Activated T-cell treated with anti-CD3 and anti-CD28 coated beads, Interleukin-2, amount 50 U/mL, for 24 hours (primary cell): Measurements from ENCODE around the gene IGIP.

Experiments
- DNase-seq: peaks from one replicate; pipeline ENCODE4 v3.0.0-alpha.2; 2020
- H3K27ac Mint-ChIP-seq: 2 replicates; pipeline ENCODE4 v1.8.0; 2020; ENCODE audit warnings: mild to moderate bottlenecking, mixed read lengths
- H3K27me3 Mint-ChIP-seq: 2 replicates; pipeline ENCODE4 v1.8.0; 2020; ENCODE audit warnings: mixed read lengths
- H3K36me3 Mint-ChIP-seq: 2 replicates; pipeline ENCODE4 v1.8.0; 2020; ENCODE audit warnings: low read depth, mixed read lengths
- H3K4me1 Mint-ChIP-seq: 2 replicates; pipeline ENCODE4 v1.8.0; 2020; ENCODE audit warnings: low read depth, mixed read lengths
- H3K4me3 Mint-ChIP-seq: 2 replicates; pipeline ENCODE4 v1.8.0; 2020; ENCODE audit warnings: mild to moderate bottlenecking, moderate library complexity, mixed read lengths
- H3K9me3 Mint-ChIP-seq: 2 replicates; pipeline ENCODE4 v1.8.0; 2020; ENCODE audit warnings: mixed read lengths

The IGIP gene

DNA sequence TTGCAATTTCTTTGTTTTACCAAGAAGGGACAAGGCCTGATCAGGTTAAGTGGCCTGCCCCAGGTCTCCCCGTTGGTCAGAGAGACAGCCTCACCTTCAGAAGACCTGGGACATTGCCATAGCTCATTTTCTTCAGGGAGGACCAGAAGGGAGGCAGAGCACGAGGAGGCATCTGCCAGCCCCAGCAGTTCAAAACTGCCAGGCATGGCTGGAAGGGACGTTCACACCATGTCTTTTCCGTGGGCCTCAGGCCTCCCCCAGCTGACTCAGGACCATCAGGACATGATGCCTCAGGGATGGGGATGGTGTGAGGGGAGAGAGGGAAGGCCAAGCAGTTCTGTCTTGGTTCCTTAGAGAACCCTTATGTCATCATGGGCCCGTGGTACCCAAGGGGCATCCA, 16.5 kb downstream of the IGIP start:
- DNase-seq, result no peak
- no peaks in the 10 kb centered on the region for H3K9me3 Mint-ChIP-seq
- H3K36me3 Mint-ChIP-seq, result no peaks in the 10 kb centered on the region
- peaks cover 25% of the 10 kb centered on the region for H3K27me3 Mint-ChIP-seq
- peaks cover 24% of the 10 kb centered on the region for H3K4me1 Mint-ChIP-seq
- H3K27ac Mint-ChIP-seq, result no peak overlapping the region
- H3K4me3 Mint-ChIP-seq, result no peak overlapping the region

DNA sequence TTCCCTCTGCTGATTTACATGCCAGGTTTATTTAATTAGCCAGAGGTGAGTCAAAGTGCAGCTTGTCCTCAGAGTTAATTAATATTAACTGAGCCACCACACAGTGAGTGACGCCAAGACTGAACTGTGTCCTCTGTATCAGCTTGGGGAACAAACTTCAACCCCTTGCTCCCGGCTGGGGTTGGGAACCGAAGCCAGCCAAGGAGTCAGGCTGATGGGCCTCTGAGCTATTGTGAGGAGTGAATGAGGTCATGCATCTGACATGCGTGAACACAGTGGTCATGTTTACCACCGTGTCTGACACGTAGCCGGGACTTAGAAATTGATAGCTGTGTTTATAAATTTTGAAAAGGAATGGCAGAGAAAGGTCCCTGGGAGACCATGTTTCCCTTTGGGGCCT, 17.1 kb downstream of the IGIP start:
- Mint-ChIP-seq H3K4me3 (no peak overlapping the region), H3K4me1 (peaks cover 23% of the 10 kb centered on the region), H3K27ac (no peak overlapping the region), H3K27me3 (peaks cover 25% of the 10 kb centered on the region), H3K36me3 (no peaks in the 10 kb centered on the region), H3K9me3 (no peaks in the 10 kb centered on the region)
- no peak for DNase-seq

DNA sequence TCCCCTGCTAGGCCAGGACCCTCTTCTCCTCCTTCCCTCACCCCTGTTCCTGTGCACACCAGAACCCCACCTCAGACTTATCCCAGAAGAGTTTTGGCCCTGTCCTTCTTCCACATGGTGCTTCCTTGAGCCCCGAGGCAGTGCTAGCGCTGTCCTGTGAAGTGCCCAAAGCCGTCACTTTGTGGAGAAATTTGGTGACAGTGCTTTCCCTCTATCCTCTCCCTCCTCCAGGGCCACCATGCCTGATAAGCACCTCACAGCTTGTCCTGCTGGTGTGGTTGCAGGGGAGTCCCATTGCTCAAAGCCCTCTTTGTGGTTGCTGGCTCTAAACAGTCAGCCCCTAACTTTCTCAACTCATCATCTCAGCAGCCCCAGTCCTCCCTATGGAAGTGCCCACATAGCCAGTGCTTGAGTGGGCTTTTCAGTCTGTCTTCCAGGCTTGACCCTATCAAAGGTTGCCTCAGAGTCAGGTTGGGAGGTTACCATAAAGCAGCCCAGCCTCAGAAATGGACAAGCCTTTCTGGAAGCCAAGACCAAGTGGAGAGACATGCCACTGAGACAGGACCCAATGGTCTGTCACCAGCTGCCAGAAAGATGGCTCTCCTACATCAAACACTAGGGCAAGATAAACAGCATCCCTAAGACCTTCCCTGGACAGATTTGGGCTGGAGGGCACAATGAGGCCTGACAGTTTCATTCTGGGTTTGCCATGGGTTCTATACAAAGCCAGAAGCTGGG, 18.0 kb downstream of the IGIP start:
- H3K27ac Mint-ChIP-seq, result no peak overlapping the region
- H3K4me3 Mint-ChIP-seq, result no peak overlapping the region
- H3K9me3 Mint-ChIP-seq, result no peaks in the 10 kb centered on the region
- H3K4me1 Mint-ChIP-seq, result peaks cover 22% of the 10 kb centered on the region
- H3K36me3 Mint-ChIP-seq, result no peaks in the 10 kb centered on the region
- no peak for DNase-seq
- peaks cover 25% of the 10 kb centered on the region for H3K27me3 Mint-ChIP-seq

DNA sequence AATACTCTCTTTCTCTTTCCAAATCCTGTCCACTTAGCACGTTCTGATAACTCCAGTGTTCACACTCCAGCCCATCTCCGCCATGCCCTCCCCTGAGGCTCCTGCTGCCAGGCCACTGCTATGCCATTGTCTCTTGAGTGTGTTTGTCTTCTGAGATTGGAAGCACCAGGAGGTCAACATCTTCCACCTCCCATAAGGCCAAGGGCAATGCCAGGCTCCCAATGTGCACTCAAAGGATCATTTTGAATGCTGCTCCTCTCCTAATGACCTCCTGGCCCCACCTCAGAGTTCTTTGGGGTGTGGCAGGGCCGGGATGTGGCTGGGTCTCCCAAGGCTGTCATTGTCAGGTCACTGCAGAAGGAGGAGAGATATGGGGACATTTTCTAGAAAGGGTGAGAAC, 19.5 kb downstream of the IGIP start:
- H3K27ac Mint-ChIP-seq, result no peak overlapping the region
- peaks cover 25% of the 10 kb centered on the region for H3K27me3 Mint-ChIP-seq
- H3K4me1 Mint-ChIP-seq, result peaks cover 22% of the 10 kb centered on the region
- peak overlapping the region; percentile 29 for H3K4me3 Mint-ChIP-seq
- no peak for DNase-seq
- no peaks in the 10 kb centered on the region for H3K9me3 Mint-ChIP-seq
- H3K36me3 Mint-ChIP-seq, result no peaks in the 10 kb centered on the region

DNA sequence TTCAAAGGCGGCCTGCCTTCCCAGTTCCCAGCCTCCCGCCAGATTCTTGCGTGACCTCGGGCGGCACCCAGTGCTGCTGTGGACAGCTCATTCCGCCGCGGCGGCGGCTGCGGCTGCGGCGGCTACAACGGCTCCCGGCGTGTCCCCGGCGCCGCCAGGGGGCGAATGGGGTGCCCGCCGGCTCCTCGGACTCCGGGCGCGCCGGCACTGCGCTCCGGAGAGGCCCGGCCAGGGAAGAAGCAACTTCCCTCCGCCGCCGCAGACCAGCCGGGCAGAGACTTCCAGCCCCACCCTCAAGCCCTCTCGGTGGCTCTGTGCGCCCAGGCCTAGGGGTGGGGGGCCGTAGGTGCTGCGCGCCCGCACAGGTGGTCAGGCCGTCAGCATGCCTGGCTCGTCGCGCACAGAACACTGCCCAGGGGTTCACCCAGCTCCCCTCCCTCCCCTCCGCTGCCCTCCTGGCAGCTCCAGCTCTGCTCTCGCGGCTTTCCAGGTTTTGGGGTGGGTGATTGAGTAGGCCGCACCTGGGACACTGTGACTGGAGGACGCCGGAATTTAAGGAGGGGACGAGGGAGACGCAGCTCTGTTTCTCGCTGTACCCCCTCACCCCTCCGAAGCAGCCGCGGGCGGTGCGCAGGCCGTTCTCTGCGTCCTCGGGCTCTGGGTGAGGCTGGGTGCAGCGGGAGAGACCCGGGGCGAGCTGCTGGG, 20.2 kb downstream of the IGIP start:
- H3K9me3 Mint-ChIP-seq, result no peaks in the 10 kb centered on the region
- no peak overlapping the region for H3K27ac Mint-ChIP-seq
- peak; percentile 74 for DNase-seq
- peaks cover 22% of the 10 kb centered on the region for H3K4me1 Mint-ChIP-seq
- peaks cover 25% of the 10 kb centered on the region for H3K27me3 Mint-ChIP-seq
- no peaks in the 10 kb centered on the region for H3K36me3 Mint-ChIP-seq
- peak overlapping the region; percentile 54 for H3K4me3 Mint-ChIP-seq

DNA sequence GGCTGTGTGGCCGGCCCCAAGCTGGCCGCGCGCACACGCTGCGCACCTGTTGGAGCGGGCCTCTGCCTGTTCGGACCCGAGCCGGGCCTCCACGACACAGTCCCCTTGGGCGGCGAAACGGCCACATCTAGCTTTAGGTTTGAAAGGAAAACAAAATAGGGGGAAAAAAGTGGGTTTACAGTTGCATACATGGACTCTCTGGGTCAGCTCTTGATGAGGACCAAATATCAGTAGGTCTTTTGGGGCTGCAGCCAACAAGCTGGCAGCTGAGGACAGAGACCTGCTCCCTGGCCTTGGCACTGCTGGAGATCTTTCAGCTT, 20.7 kb downstream of the IGIP start:
- H3K27me3 Mint-ChIP-seq, result peaks cover 25% of the 10 kb centered on the region
- H3K9me3 Mint-ChIP-seq, result no peaks in the 10 kb centered on the region
- peak overlapping the region; percentile 54 for H3K4me3 Mint-ChIP-seq
- H3K4me1 Mint-ChIP-seq, result peaks cover 22% of the 10 kb centered on the region
- no peaks in the 10 kb centered on the region for H3K36me3 Mint-ChIP-seq
- H3K27ac Mint-ChIP-seq, result no peak overlapping the region
- DNase-seq, result no peak

DNA sequence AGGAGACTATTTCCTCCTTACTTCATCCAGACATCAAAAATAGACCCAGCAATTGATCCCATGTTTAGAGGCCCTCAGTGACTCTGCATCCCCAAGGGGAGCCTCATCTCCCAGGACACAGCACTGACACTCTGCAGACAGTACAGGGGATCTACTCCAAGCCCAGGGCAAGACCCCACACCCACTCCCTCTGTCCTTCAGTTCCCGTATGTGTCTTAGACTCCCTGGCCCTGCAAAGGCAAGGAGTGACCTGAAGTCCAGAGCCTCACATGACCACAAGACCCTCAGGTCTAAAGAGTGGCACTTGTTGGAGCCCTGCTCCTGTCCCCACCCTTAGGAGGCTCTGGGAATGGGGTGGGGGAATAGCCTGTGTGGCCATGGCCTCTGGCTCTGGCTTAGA, 21.7 kb downstream of the IGIP start:
- Mint-ChIP-seq H3K4me1 (peaks cover 22% of the 10 kb centered on the region), H3K27me3 (peaks cover 25% of the 10 kb centered on the region), H3K27ac (no peak overlapping the region), H3K36me3 (no peaks in the 10 kb centered on the region), H3K4me3 (no peak overlapping the region), H3K9me3 (no peaks in the 10 kb centered on the region)
- no peak for DNase-seq

DNA sequence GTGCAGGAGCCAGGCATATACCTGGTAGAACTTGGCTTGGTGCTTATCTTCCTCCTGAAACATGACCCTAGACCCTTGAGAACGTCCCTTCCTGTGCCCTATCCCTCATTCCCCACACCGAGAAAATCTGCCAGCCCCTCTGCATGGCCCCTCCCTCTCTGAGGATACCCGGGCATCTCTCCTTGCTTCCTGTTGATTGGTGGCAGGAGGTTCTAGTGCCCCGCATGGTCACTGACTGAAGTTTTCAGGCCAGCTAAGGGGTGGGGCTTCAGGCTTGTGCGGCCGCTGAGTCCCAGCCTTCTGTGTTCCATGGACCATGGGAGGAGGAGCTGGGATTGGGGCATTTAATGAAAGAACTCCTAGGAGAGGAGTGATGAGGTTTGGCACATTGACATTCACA, 22.8 kb downstream of the IGIP start:
- H3K4me1 Mint-ChIP-seq, result peaks cover 22% of the 10 kb centered on the region
- peaks cover 25% of the 10 kb centered on the region for H3K27me3 Mint-ChIP-seq
- no peaks in the 10 kb centered on the region for H3K9me3 Mint-ChIP-seq
- no peak overlapping the region for H3K27ac Mint-ChIP-seq
- H3K4me3 Mint-ChIP-seq, result no peak overlapping the region
- no peak for DNase-seq
- H3K36me3 Mint-ChIP-seq, result no peaks in the 10 kb centered on the region

DNA sequence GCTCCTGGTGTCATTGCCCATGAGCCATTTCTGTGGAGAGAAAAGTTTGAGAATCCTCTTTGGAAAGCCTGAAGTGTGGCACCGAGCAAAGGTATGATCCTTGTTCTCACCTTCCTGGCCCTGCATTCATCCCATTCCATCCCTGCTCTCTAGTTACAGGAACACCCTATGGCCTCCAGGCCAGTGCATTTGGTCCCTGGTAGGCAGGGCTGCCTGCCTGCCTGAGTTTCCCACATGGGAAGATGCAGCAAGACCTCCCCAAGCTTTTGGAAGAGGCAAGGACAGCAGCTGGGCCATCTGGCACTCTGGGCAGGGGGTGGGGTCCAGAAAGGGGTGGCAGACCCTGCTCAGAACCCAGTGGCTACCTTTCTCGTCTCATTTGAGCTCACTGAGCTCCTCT, 24.5 kb downstream of the IGIP start:
- no peaks in the 10 kb centered on the region for H3K9me3 Mint-ChIP-seq
- peaks cover 11% of the 10 kb centered on the region for H3K4me1 Mint-ChIP-seq
- peaks cover 17% of the 10 kb centered on the region for H3K27me3 Mint-ChIP-seq
- H3K27ac Mint-ChIP-seq, result no peak overlapping the region
- no peak overlapping the region for H3K4me3 Mint-ChIP-seq
- DNase-seq, result no peak
- H3K36me3 Mint-ChIP-seq, result no peaks in the 10 kb centered on the region

DNA sequence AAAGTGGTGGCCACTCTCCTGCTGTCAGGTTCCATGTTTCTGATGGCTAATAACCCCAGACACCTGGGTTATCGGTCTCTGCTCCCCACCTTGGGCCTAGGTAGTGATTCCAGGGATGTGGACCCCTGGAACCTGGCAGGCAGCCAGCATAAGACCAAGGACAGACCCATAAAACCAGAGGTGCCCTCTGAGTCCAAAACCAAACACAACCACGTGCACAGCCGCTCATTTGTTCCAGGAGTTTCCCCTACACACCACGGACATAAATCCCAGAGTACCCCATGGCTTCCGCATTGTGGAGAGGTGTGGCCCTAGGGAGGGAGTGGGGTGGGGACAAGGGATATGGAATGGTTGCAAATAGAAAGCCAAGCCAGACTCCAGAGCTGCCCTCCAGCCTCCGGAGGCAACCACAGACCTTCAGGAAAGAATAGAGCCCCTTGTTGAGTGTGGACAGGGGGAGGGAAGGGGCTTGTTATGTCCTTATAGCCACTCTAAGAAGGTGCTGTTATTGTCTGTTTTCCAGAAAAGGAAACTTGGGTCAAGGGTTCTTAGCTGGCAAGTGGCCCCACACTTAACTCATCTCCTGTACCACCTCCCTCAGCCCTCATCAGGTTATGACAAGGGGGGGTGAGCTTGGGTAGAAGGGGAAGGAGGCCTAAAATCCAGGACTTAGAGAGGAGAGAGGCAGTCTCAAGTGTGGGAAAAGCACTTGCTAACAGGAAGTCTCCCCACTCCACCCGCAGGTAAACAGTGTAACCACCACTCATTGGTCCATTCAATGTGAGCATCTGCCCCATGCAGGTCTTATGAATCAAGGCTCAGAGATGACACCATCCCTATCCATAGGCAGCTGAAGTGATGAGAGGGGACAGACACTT, 25.6 kb downstream of the IGIP start:
- H3K4me3 Mint-ChIP-seq, result no peak overlapping the region
- no peak overlapping the region for H3K27ac Mint-ChIP-seq

DNA sequence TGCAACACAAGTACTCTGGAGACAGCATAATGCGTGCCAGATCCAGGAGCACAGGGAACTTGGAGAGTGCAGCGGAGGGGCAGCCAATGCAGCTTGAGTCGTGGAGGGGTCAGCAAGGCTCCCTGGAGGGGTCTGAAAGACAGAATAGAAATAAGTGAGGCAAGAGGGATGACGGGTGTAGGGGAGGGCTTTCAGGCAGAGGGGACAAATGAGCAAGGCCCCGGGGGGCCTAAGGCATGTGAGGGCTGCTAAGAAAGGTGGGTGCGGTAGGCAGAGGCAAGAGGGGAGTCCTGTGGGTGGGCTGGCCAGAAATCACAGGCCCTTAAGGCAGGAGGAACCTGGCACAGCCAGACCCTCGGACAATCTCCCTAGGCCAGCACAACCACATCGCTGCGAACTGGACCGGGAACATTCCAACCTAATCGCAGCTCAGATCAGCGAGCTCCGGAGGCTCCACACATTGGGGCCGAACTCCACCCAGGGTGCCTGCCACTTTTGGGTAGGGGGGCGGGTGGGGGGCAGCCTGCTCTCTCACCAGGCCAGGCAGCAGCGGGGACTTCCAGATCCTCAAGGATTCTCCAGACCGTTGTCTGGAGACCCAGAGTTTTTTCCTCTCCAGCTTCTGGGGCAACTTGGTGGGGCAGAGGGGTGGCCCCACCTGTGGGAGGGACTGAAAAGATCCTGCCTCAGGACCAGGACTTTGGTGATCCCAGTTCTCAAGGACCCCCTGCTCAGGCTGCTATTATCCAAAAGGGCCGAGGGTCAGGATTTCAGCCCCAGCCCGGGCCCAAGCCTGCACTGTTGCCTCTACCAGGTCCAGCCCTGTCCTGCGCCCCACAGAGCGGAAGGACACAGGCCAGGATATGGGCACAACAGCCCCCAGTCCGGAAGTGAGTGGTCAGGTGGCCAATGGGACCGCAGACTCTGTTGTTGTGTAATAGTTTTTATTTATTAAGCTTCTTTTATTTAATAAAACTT, 26.6 kb downstream of the IGIP start:
- H3K4me1 Mint-ChIP-seq, result peaks cover 6% of the 10 kb centered on the region
- H3K36me3 Mint-ChIP-seq, result no peaks in the 10 kb centered on the region
- no peak overlapping the region for H3K4me3 Mint-ChIP-seq
- H3K9me3 Mint-ChIP-seq, result no peaks in the 10 kb centered on the region
- no peak overlapping the region for H3K27ac Mint-ChIP-seq
- no peak for DNase-seq
- no peaks in the 10 kb centered on the region for H3K27me3 Mint-ChIP-seq

More for the DNA sequence above, 25.6 kb downstream of the IGIP start:
- H3K36me3 Mint-ChIP-seq, result no peaks in the 10 kb centered on the region
- H3K4me1 Mint-ChIP-seq, result peaks cover 4% of the 10 kb centered on the region
- DNase-seq, result no peak
- no peaks in the 10 kb centered on the region for H3K9me3 Mint-ChIP-seq
- H3K27me3 Mint-ChIP-seq, result peaks cover 8% of the 10 kb centered on the region

DNA sequence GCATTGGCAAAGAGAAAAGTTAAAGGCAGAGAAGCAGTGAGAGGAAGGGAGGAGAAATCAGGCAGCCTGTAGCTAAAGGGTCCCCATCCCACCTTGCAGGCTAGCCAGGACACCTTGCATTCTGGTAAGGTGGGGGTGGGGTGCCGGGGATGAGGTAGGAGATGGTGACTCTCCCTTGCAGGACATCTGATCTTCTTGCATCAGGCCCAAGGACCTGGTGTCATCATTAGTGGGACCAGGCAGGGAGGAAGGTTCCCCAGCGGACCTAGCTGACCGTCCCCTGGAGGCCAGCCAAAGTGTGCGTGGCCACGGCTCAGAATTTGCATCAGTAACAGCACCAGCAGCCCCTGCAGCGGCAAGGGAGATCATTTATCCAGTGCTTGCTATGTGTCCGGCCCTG, 27.5 kb downstream of the IGIP start:
- H3K4me3 Mint-ChIP-seq, result no peak overlapping the region
- no peak for DNase-seq
- no peaks in the 10 kb centered on the region for H3K27me3 Mint-ChIP-seq
- no peaks in the 10 kb centered on the region for H3K9me3 Mint-ChIP-seq
- H3K4me1 Mint-ChIP-seq, result peaks cover 8% of the 10 kb centered on the region
- no peak overlapping the region for H3K27ac Mint-ChIP-seq
- H3K36me3 Mint-ChIP-seq, result no peaks in the 10 kb centered on the region

DNA sequence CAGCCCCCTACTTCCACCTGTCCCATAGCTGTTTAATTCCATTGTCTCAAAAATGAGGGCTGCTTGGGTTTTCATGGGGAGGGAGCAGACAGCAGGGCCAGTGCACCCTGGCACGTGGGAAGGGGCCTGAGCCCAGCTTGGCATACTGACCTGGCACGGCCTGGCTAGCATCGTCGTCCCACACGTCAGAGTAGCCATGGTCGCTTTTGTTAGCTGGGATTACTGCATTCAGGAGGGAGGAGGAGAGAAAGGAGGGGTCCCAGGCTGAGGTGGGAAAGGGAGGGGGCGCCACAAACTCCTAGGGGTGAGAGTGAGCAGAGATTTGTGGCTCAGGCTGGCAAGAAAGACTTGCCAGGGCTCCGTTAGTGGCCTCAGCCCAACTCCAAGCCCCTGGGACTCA, 28.2 kb downstream of the IGIP start:
- Mint-ChIP-seq H3K27ac (no peak overlapping the region), H3K36me3 (no peaks in the 10 kb centered on the region), H3K4me3 (no peak overlapping the region), H3K9me3 (no peaks in the 10 kb centered on the region), H3K27me3 (no peaks in the 10 kb centered on the region), H3K4me1 (peaks cover 8% of the 10 kb centered on the region)
- no peak for DNase-seq
